Lower leg skin (tissue), 3 donors: Measurements from ENCODE around the gene SPDYE11.
"Not testable (repeated sequence)": the region's sequence is repeated elsewhere in the genome, so short reads cannot be mapped to it uniquely, and the experiment has no call there.

Experiments used
- CTCF ChIP-seq, 3 donors: fragments of 450-650 bp; IDR thresholded peaks; one replicate each; pipeline ENCODE4 v1.5.1; 2016; ENCODE audit warnings: antibody characterized with exemption in 3 of 3, mild to moderate bottlenecking in 3 of 3, moderate library complexity in 2 of 3
- POLR2A ChIP-seq, 2 donors: fragments of 450-650 bp; IDR thresholded peaks; one replicate each; pipeline ENCODE4 v1.6.1; 2016 to 2017; ENCODE audit warnings: antibody characterized with exemption in 2 of 2, mild to moderate bottlenecking in 1 of 2, moderate library complexity in 1 of 2

- TF ChIP-seq CTCF, POLR2A (IDR thresholded peaks at IDR 0.05): not testable (repeated sequence)
Observed at GRCh38 chr7:73057811-73058210, at the start of gene SPDYE11.
